Activated naive CD8-positive, alpha-beta T cell treated with anti-CD3 and anti-CD28 coated beads, Interleukin-2, amount 10 ng/mL, durations not matched to agents 7 days and 5 days (primary cell): ENCODE results near the gene ASCL2. TPM values are rescaled to one million over a fixed set of nuclear protein-coding genes. Genes with fewer than 3 reads are reported as not detected.

ENCODE experiments used
- ATAC-seq: fragments of 150-1000 bp; cut with Tn5 transposase; one replicate; pipeline ENCODE4 v1.10.0; 2021; ENCODE audit warnings: low read depth, moderate library complexity
- POLR2A ChIA-PET: fragments of 350-600 bp; sonication (Branson Sonifier 250); formaldehyde crosslinking; loops from one replicate; lab custom pipeline; 2021; ENCODE audit warnings: antibody characterized with exemption; lab: Charles Lee
- DNase-seq: peaks from one replicate; pipeline ENCODE4 v3.0.0; 2021
- H3K27ac Mint-ChIP-seq: one replicate; pipeline ENCODE4 v1.8.0; 2022; ENCODE audit warnings: mild to moderate bottlenecking, mixed read lengths
- H3K27me3 Mint-ChIP-seq: one replicate; pipeline ENCODE4 v1.8.0; 2022; ENCODE audit warnings: mild to moderate bottlenecking, moderate library complexity, mixed read lengths
- H3K36me3 Mint-ChIP-seq: one replicate; pipeline ENCODE4 v1.8.0; 2021; ENCODE audit warnings: mild to moderate bottlenecking, mixed read lengths
- H3K4me1 Mint-ChIP-seq: one replicate; pipeline ENCODE4 v1.8.0; 2021; ENCODE audit warnings: mixed read lengths
- H3K4me3 Mint-ChIP-seq: one replicate; pipeline ENCODE4 v1.8.0; 2022; ENCODE audit warnings: mild to moderate bottlenecking, moderate library complexity, mixed read lengths
- H3K9me3 Mint-ChIP-seq: one replicate; pipeline ENCODE4 v1.8.0; 2021; ENCODE audit warnings: mixed read lengths
- total RNA-seq, 2 experiments: library from RNA; stranded (reverse); gene quantifications; one replicate each; pipeline ENCODE4 v1.2.3, GENCODE V29; 2021

ASCL2 gene
- total RNA-seq, 2 experiments from 2014 or later, result 0.62 to 0.80 TPM

DNA sequence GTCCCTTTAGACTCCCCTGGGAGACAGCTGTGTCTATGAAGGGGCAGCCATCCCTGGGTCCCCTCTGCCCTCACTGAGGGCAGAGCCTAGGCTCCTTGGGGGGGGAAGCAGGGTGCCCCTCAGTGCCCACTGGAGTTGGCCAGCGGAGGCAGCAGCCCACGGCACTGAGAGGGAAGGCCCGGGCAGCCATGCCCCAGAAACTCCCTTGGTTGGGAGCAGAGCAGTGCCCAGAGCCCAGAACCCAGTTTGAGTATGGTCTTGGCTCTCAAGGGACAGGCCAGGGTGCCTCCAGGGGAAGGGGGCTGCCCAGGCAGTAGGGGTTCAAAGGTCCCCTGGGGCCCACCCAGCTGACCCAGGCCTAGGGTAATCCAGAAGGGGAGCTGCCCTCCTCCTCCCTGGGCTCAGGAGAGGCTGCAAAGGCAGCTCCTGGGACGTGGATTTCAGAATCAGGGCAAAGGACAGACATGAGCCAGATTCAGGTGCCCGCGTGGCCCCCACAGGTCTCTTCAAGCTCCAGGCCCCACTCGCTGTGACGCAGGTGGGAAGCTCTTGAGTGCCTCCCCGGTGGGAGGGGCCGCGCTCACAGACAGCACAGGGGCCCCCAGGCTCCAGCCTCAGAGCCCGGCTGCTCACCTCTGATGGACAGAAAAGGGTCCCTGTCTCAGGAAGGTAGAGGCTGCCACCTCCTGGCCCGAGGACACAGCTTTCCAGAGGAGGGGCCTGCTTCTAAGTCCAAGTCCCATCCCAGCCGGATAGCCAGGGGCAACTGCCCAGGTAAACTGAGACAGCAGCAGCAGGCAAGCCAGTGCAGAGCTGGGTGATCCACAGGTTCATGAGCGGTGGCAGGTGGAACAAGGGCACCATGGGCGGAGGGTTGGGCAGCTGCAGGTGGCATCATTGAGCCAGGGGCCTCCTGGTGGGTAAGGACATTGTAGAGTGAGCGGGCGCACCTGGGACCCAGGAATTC lies 28.7 kb upstream of the ASCL2 start:
- DNase-seq, result peak; percentile 62
- no peaks in the 10 kb centered on the region for H3K9me3 Mint-ChIP-seq
- H3K36me3 Mint-ChIP-seq, result peaks cover 18% of the 10 kb centered on the region
- peak overlapping the region; percentile 85 for H3K4me3 Mint-ChIP-seq
- H3K27ac Mint-ChIP-seq, result peak overlapping the region; percentile 86
- ATAC-seq, result no peak
- no peaks in the 10 kb centered on the region for H3K27me3 Mint-ChIP-seq
- H3K4me1 Mint-ChIP-seq, result peaks cover 28% of the 10 kb centered on the region
- POLR2A ChIA-PET, result interaction anchor here (0.6 to 0.8 kb wide), 2 partner anchors 80 to 113 kb away, joined by 3 read pairs; no protein-coding TSS in a partner anchor

DNA sequence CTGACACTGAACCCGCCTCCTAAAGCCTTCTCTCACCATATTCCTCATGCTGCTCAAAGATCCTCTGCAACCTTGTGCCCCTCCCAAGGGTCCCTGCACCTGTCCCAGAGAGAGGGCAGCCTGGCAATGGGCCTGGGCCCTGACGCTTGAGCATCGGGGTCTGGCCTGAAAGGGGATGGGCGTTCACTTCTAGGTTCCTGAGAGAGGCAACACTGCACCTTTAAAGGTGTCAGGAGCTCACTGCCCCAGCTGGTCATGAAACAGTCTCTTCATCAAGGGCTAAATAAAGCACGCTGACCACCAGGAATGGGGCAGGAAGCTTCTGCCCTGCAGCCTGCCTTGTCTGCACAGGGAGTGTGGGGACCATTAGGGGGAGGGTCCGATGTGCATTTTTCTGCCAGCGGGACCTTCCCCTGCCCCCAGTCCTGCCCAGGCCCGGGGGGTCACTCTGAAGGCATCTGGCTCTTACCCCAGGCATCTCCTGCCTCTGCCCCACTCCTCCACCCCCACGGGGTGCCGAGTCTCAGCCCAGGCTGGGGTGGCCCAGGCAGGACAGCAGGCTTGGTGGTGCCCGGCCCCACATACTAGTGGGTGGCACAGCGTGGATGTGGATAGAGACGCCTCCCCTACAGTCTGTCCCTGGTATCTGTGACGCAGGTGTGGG lies 27.9 kb upstream of the ASCL2 start:
- POLR2A ChIA-PET, result interaction anchor here (0.6 kb wide), 1 partner anchor 81 kb away, joined by 3 read pairs; no protein-coding TSS in a partner anchor
- H3K4me1 Mint-ChIP-seq, result peaks cover 28% of the 10 kb centered on the region
- H3K36me3 Mint-ChIP-seq, result peaks cover 18% of the 10 kb centered on the region
- no peak overlapping the region for H3K27ac Mint-ChIP-seq
- ATAC-seq (no peak), DNase-seq (no peak)
- H3K9me3 Mint-ChIP-seq, result no peaks in the 10 kb centered on the region
- H3K27me3 Mint-ChIP-seq, result peaks cover 5% of the 10 kb centered on the region
- H3K4me3 Mint-ChIP-seq, result no peak overlapping the region

DNA sequence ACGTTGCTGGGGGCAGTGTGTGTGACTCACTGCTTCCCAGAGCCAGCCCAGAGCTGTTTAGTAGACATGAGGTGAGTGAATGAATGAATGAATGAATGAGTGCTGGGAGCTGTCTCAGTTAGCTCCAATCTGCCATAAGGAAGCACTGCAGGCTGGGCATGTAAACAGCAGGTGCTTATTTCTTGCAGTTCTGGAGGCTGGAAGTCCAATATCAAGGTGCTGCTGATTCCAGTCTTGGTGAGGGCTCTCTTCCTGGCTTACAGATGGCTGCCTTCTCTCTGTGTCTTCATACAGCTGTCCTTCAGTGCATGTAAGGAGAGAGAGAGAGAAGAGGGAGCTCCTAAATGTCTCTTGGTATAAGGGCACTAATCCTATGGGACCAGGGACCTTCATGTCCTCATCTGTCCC lies 27.2 kb upstream of the ASCL2 start:
- no peaks in the 10 kb centered on the region for H3K9me3 Mint-ChIP-seq
- POLR2A ChIA-PET, result no interaction called here
- DNase-seq, result no peak
- H3K4me3 Mint-ChIP-seq, result no peak overlapping the region
- H3K27ac Mint-ChIP-seq, result no peak overlapping the region
- no peak for ATAC-seq
- peaks cover 27% of the 10 kb centered on the region for H3K4me1 Mint-ChIP-seq
- H3K36me3 Mint-ChIP-seq, result peaks cover 18% of the 10 kb centered on the region
- peaks cover 5% of the 10 kb centered on the region for H3K27me3 Mint-ChIP-seq

DNA sequence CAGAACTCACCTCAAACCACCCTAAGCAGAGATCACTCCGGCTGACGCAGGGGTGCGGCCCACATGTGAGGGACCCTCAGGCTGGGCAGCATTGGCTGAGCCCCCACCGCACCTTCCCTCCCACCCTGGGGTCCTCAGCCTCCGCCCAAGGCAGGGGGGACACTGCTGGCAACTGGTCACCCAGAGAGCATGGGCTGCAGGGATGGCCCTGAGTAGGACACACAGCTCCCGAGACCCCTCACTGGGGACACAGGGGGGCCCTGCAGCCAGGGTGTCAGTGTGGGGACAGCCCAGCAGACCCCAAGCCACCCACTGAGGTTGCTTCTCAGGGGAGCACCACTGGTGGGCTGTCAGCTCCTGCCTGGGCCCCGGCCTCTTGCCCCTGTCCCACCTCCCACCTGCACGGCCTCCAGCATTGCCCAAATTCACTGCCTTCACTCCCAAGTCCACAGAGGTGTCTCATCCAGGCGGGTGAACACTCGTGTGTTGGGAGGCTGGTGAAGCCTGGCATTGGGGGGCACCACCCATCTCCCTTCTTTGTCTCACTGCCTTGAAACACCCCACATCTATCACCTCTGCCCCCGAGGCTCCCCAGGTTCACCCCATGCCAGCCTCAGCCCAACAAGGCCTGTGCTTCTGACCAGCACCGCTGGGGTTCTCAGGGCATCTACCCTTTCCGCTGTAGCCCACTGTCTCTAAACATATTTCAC lies 26.7 kb upstream of the ASCL2 start:
- Mint-ChIP-seq H3K27me3 (peaks cover 5% of the 10 kb centered on the region), H3K9me3 (no peaks in the 10 kb centered on the region), H3K36me3 (peaks cover 18% of the 10 kb centered on the region), H3K4me3 (no peak overlapping the region), H3K27ac (no peak overlapping the region), H3K4me1 (peaks cover 26% of the 10 kb centered on the region)
- no peak for DNase-seq
- POLR2A ChIA-PET, result interaction anchor here (0.8 kb wide), 1 partner anchor 29 kb away, joined by 3 read pairs; no protein-coding TSS in a partner anchor
- no peak for ATAC-seq

DNA sequence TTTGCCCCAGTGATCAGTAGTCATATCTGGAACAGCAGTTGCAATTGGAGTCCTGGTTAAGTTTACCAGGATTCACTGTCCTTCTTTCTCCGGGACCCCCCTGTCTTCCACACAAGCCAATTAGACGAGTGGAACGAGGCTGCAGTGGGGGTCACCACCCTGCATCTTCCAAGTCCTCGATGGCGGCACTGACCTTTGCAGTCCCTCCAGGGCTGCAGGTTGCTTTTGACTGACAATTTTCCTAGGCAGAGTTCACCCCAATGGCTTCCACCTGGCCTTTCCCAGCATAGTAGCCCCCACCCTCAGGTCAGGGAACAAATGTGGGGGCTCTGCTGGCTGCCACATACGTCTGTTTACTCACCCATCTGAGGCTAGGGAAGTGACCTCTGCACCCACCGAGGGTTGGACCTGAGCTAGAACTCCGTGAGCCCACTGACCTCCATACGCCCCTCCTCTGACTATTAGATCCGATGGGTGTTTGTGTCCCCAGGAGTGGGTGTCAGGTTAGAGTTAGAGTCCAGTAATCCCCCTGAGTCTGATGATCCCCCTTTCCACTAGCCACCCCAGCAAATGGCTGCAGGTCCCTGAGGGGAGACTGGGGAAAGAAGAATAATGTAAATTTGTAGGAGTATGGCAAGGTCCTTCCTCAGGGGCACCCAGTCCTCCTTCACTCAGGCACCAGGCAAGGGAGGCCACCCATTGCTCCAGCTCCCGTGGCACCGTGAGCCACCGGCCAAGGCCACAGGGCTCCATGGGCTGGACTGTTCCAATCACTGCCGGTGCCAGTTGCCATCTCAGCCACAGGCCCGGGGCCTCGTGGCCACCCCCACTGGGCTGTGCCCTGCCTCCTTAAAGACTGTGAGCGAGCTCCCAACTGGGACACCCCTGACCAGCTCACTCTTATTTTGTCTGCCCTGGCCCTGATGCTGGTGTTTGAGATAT lies 25.9 kb upstream of the ASCL2 start:
- DNase-seq, result no peak
- Mint-ChIP-seq H3K9me3 (no peaks in the 10 kb centered on the region), H3K27ac (no peak overlapping the region), H3K27me3 (peaks cover 5% of the 10 kb centered on the region), H3K4me3 (no peak overlapping the region), H3K4me1 (peaks cover 22% of the 10 kb centered on the region), H3K36me3 (peaks cover 13% of the 10 kb centered on the region)
- POLR2A ChIA-PET, result interaction anchor here (0.5 to 0.8 kb wide), 2 partner anchors 28 to 98 kb away, joined by 3 read pairs; no protein-coding TSS in a partner anchor
- ATAC-seq, result no peak

DNA sequence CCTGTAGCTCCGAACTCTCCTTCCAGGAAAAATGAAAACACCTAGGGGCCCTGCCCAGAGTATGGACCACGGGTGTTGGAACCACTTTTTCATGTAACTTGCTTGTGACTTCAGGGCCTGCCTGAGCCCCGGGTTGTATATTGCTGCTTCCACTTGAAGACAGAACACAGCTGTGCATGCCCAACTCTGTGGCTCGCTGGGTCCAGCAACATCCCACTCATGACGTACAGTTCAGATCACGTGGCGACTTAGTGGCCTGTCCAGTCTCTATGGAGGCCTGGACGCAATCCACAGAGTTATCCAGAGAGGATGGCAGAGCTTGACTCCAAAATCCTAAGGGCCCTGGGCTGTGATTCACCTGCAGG lies 24.5 kb upstream of the ASCL2 start:
- POLR2A ChIA-PET, result interaction anchor here (1.4 kb wide), 1 partner anchor 82 kb away, joined by 3 read pairs; the partner anchor contains the start of gene CD81
- Mint-ChIP-seq H3K36me3 (peaks cover 13% of the 10 kb centered on the region), H3K27me3 (peaks cover 5% of the 10 kb centered on the region), H3K4me1 (peaks cover 21% of the 10 kb centered on the region), H3K4me3 (no peak overlapping the region), H3K9me3 (no peaks in the 10 kb centered on the region), H3K27ac (no peak overlapping the region)
- DNase-seq (no peak), ATAC-seq (no peak)

DNA sequence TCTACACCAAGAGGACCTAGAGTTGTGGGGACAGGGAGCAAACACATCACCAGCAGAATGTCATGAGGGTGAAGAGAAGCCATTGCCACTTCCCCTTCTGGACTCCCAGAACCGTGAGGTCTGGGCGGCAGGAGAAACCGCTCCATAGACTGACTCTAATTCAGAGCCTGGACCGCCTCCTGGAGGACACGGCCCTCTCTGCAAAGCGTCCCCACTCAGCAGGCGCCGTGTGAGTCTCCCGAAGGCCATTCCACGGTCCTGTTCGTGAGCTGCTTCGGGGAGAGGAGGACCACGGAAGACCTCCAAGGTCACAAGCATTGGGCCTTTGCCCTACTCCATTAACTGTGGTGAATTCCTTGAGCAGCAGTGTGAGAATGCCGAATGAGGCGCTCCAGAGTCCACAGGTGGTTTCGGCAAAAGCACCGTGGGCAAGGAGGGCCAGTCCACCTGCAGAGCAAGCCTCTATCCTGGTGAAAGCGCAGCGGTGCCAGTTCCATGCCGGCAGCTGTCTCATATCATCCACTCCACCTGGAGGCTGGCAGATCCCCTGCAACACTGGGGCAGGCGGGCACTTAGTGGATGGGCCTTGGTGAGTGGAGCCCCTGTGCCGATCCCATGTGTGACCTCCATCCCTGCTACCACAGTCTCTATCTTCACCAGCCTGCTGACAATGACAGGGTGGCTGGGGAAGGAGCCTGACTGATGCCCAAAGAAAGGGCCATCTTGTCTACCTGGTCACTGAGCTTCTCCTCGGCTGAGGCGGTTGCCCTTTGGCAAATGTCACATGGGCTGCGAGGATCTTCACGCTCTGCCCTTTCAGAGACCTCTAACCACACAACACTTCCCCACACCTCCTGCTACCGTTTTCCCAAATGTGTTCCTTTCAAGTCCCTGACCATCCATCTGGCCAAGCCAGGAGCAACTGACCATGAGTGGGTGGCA lies 23.9 kb upstream of the ASCL2 start:
- POLR2A ChIA-PET, result interaction anchor here (1.4 kb wide), 1 partner anchor 83 kb away, joined by 3 read pairs; the partner anchor contains the start of gene CD81
- Mint-ChIP-seq H3K4me1 (peaks cover 15% of the 10 kb centered on the region), H3K27me3 (peaks cover 5% of the 10 kb centered on the region), H3K27ac (no peak overlapping the region), H3K9me3 (no peaks in the 10 kb centered on the region), H3K4me3 (no peak overlapping the region), H3K36me3 (peaks cover 9% of the 10 kb centered on the region)
- DNase-seq (no peak), ATAC-seq (no peak)

DNA sequence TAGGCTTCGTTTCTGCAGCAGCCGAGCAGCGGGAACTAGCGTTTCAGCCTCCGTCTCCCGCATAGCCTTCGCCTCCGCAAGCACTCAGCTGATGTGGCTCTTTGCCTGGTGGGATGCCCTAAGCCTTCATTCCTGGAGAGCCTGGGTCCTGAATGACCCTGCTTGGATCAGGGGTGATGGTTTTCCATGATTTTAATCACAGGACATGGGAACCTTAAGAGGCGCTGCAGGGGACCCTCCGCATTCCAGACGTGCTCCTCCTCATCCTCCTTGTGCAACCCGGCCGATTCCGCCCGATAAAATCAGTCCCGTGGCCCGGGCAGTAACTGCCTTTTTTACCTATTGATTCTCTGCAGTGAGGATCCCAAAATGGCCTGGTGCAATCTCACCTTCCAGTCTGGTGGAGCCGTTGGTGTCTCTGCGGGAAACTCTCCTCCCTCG lies 23.2 kb upstream of the ASCL2 start:
- Mint-ChIP-seq H3K4me3 (no peak overlapping the region), H3K27me3 (peaks cover 5% of the 10 kb centered on the region), H3K27ac (no peak overlapping the region), H3K36me3 (peaks cover 8% of the 10 kb centered on the region), H3K9me3 (no peaks in the 10 kb centered on the region), H3K4me1 (peaks cover 14% of the 10 kb centered on the region)
- ATAC-seq (no peak), DNase-seq (no peak)
- POLR2A ChIA-PET, result no interaction called here

DNA sequence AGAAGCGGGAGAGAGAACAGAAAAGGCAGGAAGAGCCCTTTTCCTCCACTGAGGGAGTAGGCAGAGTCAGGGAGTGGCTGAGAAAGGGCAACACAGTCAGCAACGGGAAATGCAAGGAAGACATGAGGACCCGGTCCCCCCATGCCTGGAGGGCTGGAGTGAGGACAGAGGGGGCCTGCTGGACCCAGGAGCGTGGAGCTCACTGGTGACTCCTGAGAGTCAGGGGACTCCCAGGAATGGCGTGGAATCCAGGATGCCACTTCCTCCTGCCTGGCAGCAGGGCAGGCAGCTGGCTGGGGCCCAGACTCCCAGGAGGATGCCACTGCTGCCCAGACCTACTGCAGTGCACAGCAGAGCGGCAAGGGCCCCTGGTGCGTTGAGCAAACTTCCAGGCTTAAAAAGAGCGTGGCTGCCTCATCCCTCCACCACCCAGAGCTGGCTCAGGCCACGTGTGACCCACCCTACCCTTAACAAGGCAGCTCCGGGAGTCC lies 20.0 kb upstream of the ASCL2 start:
- Mint-ChIP-seq H3K9me3 (no peaks in the 10 kb centered on the region), H3K36me3 (no peaks in the 10 kb centered on the region), H3K27ac (no peak overlapping the region), H3K4me3 (no peak overlapping the region), H3K4me1 (peaks cover 10% of the 10 kb centered on the region), H3K27me3 (peaks cover 5% of the 10 kb centered on the region)
- DNase-seq, result no peak
- POLR2A ChIA-PET, result no interaction called here
- no peak for ATAC-seq

DNA sequence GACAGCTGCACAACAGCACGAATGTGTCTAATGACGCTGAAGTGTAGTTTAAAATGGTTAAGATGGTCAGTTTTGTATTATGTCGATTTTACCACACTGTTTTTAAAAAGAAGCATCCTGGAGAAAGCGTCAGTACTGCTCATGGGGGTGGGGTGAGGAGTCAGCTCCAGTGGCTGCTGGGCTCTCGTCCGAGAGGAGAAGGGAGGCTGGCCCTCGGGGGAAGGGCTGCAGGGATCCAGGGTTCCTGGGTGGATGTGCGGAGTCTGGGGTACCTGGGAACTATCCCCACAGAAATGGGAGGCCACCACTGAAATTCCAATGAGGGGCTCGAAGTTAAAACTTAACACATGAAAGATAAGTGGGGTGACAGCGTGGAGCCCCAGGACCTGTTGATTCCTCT lies 19.5 kb upstream of the ASCL2 start:
- Mint-ChIP-seq H3K4me3 (no peak overlapping the region), H3K27me3 (peaks cover 5% of the 10 kb centered on the region), H3K9me3 (no peaks in the 10 kb centered on the region), H3K27ac (no peak overlapping the region), H3K4me1 (peaks cover 9% of the 10 kb centered on the region), H3K36me3 (no peaks in the 10 kb centered on the region)
- POLR2A ChIA-PET, result no interaction called here
- no peak for ATAC-seq
- DNase-seq, result no peak

DNA sequence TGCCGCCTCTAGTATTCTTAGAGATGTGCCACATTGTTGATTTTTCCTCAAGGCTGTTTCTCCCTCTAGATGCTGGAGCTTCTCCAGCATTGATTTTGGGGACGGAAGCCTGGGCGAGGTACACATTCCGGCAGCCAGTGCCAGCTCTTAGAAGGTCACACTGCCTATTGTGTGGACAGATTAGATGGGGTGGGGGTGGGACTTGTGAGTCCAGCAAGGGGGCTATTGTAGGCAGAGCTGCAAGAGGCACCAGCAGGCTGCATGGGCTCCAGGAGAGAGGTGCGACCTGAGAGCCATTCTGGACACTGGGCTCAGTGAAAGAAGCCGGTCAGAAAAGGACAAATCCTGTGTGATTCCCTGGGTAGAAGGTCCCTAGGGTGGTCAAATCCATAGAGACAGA lies 19.0 kb upstream of the ASCL2 start:
- Mint-ChIP-seq H3K27ac (no peak overlapping the region), H3K36me3 (no peaks in the 10 kb centered on the region), H3K27me3 (peaks cover 5% of the 10 kb centered on the region), H3K4me1 (peaks cover 5% of the 10 kb centered on the region), H3K9me3 (no peaks in the 10 kb centered on the region), H3K4me3 (no peak overlapping the region)
- ATAC-seq (no peak), DNase-seq (no peak)
- POLR2A ChIA-PET, result no interaction called here
